Measurements from ENCODE around the gene R3HDM1. TPM values are rescaled to one million over a fixed set of nuclear protein-coding genes. Genes with fewer than 3 reads are reported as not detected.
"Not testable (repeated sequence)": the region's sequence is repeated elsewhere in the genome, so short reads cannot be mapped to it uniquely, and the experiment has no call there.

R3HDM1 gene
- total RNA-seq, 4 donors from 2014 or later, result 15.9 to 88.3 (median 25.0) TPM

GRCh38 chr2:135615404-135615803, 84.1 kb downstream of the R3HDM1 start:
- Histone ChIP-seq H3K36me3 (no peaks in the 10 kb centered on the region), H3K4me3 (no peak overlapping the region), H3K4me1 (no peaks in the 10 kb centered on the region), H3K9me3 (no peaks in the 10 kb centered on the region), H3K27ac (no peak overlapping the region), H3K27me3 (no peaks in the 10 kb centered on the region)
- no peak for TF ChIP-seq POLR2A (IDR thresholded peaks at IDR 0.05)
- TF ChIP-seq CTCF (IDR thresholded peaks at IDR 0.05), result no peak
- DNase-seq, result no peak

- H3K4me1 ChIP-seq, result no peaks in the 10 kb centered on the region
- H3K9me3 ChIP-seq, result no peaks in the 10 kb centered on the region
- DNase-seq, result no peak
- no peaks in the 10 kb centered on the region for H3K36me3 ChIP-seq
- H3K27ac ChIP-seq, result no peak overlapping the region
- H3K4me3 ChIP-seq, result no peak overlapping the region
- H3K27me3 ChIP-seq, result no peaks in the 10 kb centered on the region
- no peak for TF ChIP-seq CTCF (IDR thresholded peaks at IDR 0.05)
- no peak for TF ChIP-seq POLR2A (IDR thresholded peaks at IDR 0.05)
Observed at GRCh38 chr2:135617501-135618015, 86.3 kb downstream of the R3HDM1 start.

GRCh38 chr2:135620198-135620597, 88.9 kb downstream of the R3HDM1 start:
- DNase-seq, result no peak
- TF ChIP-seq POLR2A (IDR thresholded peaks at IDR 0.05), result no peak
- no peaks in the 10 kb centered on the region for H3K27me3 ChIP-seq
- H3K27ac ChIP-seq, result no peak overlapping the region
- H3K4me1 ChIP-seq, result no peaks in the 10 kb centered on the region
- no peaks in the 10 kb centered on the region for H3K9me3 ChIP-seq
- no peaks in the 10 kb centered on the region for H3K36me3 ChIP-seq
- no peak overlapping the region for H3K4me3 ChIP-seq

- H3K4me3 ChIP-seq, result no peak overlapping the region
- H3K4me1 ChIP-seq, result no peaks in the 10 kb centered on the region
- H3K36me3 ChIP-seq, result no peaks in the 10 kb centered on the region
- H3K27ac ChIP-seq, result no peak overlapping the region
- no peaks in the 10 kb centered on the region for H3K9me3 ChIP-seq
- DNase-seq, result no peak
- no peak for TF ChIP-seq POLR2A (IDR thresholded peaks at IDR 0.05)
- TF ChIP-seq CTCF (IDR thresholded peaks at IDR 0.05), result no peak
- no peaks in the 10 kb centered on the region for H3K27me3 ChIP-seq
Observed at GRCh38 chr2:135629520-135629919, 98.2 kb downstream of the R3HDM1 start.

- not testable (repeated sequence) for H3K27me3 ChIP-seq, H3K4me1 ChIP-seq, DNase-seq, H3K27ac ChIP-seq, H3K4me3 ChIP-seq, H3K9me3 ChIP-seq, H3K36me3 ChIP-seq
Observed at GRCh38 chr2:135630034-135630433, 98.8 kb downstream of the R3HDM1 start.

GRCh38 chr2:135630488-135630887, 99.2 kb downstream of the R3HDM1 start:
- no peak for DNase-seq
- Histone ChIP-seq H3K27ac (no peak overlapping the region), H3K36me3 (no peaks in the 10 kb centered on the region), H3K4me1 (no peaks in the 10 kb centered on the region), H3K27me3 (no peaks in the 10 kb centered on the region), H3K9me3 (no peaks in the 10 kb centered on the region), H3K4me3 (no peak overlapping the region)
- TF ChIP-seq POLR2A (IDR thresholded peaks at IDR 0.05), result no peak
- no peak for TF ChIP-seq CTCF (IDR thresholded peaks at IDR 0.05)

- TF ChIP-seq POLR2A (IDR thresholded peaks at IDR 0.05) (no peak), CTCF (IDR thresholded peaks at IDR 0.05) (no peak)
- H3K27me3 ChIP-seq, result no peaks in the 10 kb centered on the region
- H3K4me1 ChIP-seq, result no peaks in the 10 kb centered on the region
- no peak overlapping the region for H3K4me3 ChIP-seq
- peaks cover 0 to 7% (median 0%) of the 10 kb centered on the region in 3 donors for H3K36me3 ChIP-seq
- no peak for DNase-seq
- no peaks in the 10 kb centered on the region for H3K9me3 ChIP-seq
- H3K27ac ChIP-seq, result no peak overlapping the region
Observed at GRCh38 chr2:135633582-135633981, 102.3 kb downstream of the R3HDM1 start.
